ENCODE data around the gene IPO5. TPM values are rescaled to one million over a fixed set of nuclear protein-coding genes. Genes with fewer than 3 reads are reported as not detected.

Gene IPO5
- total RNA-seq, 1 donor from 2014 or later: 154 TPM

- Mint-ChIP-seq H3K4me3 (ENCODE audit: unreplicated experiment) (no peak overlapping the region), H3K4me1 (ENCODE audit: unreplicated experiment) (peaks cover 3% of the 10 kb centered on the region), H3K27ac (ENCODE audit: unreplicated experiment) (no peak overlapping the region), H3K36me3 (ENCODE audit: low read depth, unreplicated experiment) (peaks cover 11% of the 10 kb centered on the region), H3K27me3 (ENCODE audit: unreplicated experiment) (peaks cover 3% of the 10 kb centered on the region), H3K9me3 (ENCODE audit: unreplicated experiment) (no peaks in the 10 kb centered on the region)
- DNase-seq (ENCODE audit: low spot score): no peak
- TF ChIP-seq CTCF (IDR thresholded peaks at IDR 0.05; ENCODE audit: unreplicated experiment): no peak
Measured at GRCh38 chr13:97913206-97913605, 40.3 kb upstream of the IPO5 start.

DNA sequence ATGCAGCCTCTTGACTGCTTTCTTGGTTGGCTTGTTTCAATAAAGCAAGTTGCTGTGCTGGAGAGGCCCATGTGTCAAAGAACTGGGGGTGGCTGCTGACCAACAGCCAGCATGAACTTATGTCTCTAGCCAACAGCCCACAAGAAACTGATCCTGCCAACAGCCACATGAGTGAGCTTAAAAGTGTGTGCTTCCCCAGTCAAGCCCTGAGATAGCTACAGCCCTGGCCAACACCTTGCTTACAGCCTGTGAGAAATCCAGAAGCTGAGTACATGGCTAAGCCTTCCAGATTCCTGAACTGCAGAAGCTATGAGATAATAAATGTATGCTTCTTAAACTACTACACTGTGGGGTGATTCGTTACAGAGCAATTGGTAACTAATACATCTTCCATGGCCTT, 38.9 kb upstream of the IPO5 start:
- peaks cover 3% of the 10 kb centered on the region for H3K4me1 Mint-ChIP-seq (ENCODE audit: unreplicated experiment)
- DNase-seq (ENCODE audit: low spot score): no peak

DNA sequence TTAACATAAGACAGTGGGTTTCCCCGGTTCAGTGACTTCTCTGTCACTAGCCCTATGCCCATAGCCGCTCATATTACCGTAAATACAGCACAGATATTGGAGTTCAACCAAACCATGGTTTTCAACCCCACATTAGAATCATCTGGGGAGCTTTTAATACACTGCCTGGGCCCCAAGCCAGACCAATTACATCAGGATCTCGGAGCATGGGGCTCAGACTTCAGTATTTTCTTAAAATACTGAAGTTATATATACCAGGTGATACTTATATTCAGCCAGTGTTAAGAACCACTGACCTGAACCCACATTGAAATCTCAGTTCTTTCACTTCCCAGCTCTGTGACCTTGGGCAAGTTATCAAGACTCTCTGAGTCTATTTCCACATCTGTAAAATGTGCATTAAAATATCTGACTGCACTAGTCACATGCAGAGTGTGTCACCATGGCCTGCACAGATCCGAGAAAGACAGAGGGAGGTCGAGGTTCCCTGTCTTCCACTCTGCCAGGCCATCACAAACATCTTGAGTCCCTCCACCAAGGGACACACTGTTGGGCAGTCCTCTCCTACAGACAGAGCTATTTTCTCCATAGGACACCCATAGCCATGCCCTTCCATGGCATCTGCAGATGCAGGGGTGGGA, 32.2 kb upstream of the IPO5 start:
- H3K9me3 Mint-ChIP-seq (ENCODE audit: unreplicated experiment): no peaks in the 10 kb centered on the region
- H3K4me1 Mint-ChIP-seq (ENCODE audit: unreplicated experiment): no peaks in the 10 kb centered on the region
- no peak overlapping the region for H3K27ac Mint-ChIP-seq (ENCODE audit: unreplicated experiment)
- DNase-seq (ENCODE audit: low spot score): no peak
- H3K4me3 Mint-ChIP-seq (ENCODE audit: unreplicated experiment): no peak overlapping the region
- H3K36me3 Mint-ChIP-seq (ENCODE audit: low read depth, unreplicated experiment): no peaks in the 10 kb centered on the region
- H3K27me3 Mint-ChIP-seq (ENCODE audit: unreplicated experiment): peaks cover 2% of the 10 kb centered on the region
- TF ChIP-seq CTCF (IDR thresholded peaks at IDR 0.05; ENCODE audit: unreplicated experiment): no peak

More for the DNA sequence above, 38.9 kb upstream of the IPO5 start:
- Mint-ChIP-seq H3K4me3 (ENCODE audit: unreplicated experiment) (no peak overlapping the region), H3K27me3 (ENCODE audit: unreplicated experiment) (peaks cover 3% of the 10 kb centered on the region), H3K27ac (ENCODE audit: unreplicated experiment) (no peak overlapping the region), H3K9me3 (ENCODE audit: unreplicated experiment) (no peaks in the 10 kb centered on the region), H3K36me3 (ENCODE audit: low read depth, unreplicated experiment) (peaks cover 11% of the 10 kb centered on the region)
- no peak for TF ChIP-seq CTCF (IDR thresholded peaks at IDR 0.05; ENCODE audit: unreplicated experiment)

DNA sequence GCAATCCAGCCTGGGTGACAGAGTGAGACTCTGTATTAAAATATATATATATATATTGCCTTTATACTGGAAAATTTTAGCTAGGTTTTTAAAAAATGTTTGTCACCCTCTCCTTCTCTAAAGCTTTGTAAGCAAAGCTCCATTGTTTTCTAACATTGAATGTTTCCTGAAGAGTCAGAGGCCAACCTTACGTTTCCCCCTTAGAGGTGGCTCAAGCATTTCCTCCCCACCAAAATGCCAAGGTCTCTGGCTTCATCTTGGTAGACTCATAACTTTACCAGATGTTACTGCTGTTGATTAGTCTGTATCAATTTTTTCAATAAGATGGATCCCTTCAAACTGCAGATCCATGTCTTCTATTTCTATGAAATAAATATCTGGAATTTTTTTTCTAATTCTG, 25.2 kb upstream of the IPO5 start:
- no peak for TF ChIP-seq CTCF (IDR thresholded peaks at IDR 0.05; ENCODE audit: unreplicated experiment)
- DNase-seq (ENCODE audit: low spot score): no peak
- no peak overlapping the region for H3K4me3 Mint-ChIP-seq (ENCODE audit: unreplicated experiment)
- H3K9me3 Mint-ChIP-seq (ENCODE audit: unreplicated experiment): no peaks in the 10 kb centered on the region
- peaks cover 13% of the 10 kb centered on the region for H3K4me1 Mint-ChIP-seq (ENCODE audit: unreplicated experiment)
- H3K27ac Mint-ChIP-seq (ENCODE audit: unreplicated experiment): no peak overlapping the region
- no peaks in the 10 kb centered on the region for H3K36me3 Mint-ChIP-seq (ENCODE audit: low read depth, unreplicated experiment)
- no peaks in the 10 kb centered on the region for H3K27me3 Mint-ChIP-seq (ENCODE audit: unreplicated experiment)

DNA sequence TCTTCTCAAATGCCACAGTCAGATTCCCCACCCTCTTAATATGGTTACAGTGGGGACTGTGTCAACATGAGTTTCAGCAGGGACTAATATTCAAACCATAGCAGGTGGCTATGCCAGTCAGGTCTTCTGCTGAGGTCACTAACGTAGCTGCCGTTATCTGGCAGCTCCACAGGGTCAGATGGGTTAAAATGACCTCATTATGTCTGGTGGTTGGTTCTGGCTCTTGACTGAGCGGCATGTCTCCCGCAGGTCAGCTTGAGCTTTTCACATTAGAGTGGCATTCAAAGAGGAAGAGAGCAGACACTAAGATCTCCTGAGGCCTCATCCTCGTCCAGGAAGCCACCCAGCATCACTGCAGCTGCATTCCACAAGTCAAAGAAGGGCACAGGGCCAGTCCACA, 21.4 kb upstream of the IPO5 start:
- no peak overlapping the region for H3K4me3 Mint-ChIP-seq (ENCODE audit: unreplicated experiment)
- no peak for TF ChIP-seq CTCF (IDR thresholded peaks at IDR 0.05; ENCODE audit: unreplicated experiment)
- H3K36me3 Mint-ChIP-seq (ENCODE audit: low read depth, unreplicated experiment): no peaks in the 10 kb centered on the region
- H3K27ac Mint-ChIP-seq (ENCODE audit: unreplicated experiment): no peak overlapping the region
- no peaks in the 10 kb centered on the region for H3K9me3 Mint-ChIP-seq (ENCODE audit: unreplicated experiment)
- DNase-seq (ENCODE audit: low spot score): no peak
- H3K4me1 Mint-ChIP-seq (ENCODE audit: unreplicated experiment): peaks cover 13% of the 10 kb centered on the region
- H3K27me3 Mint-ChIP-seq (ENCODE audit: unreplicated experiment): no peaks in the 10 kb centered on the region

All from endothelial cell (in vitro differentiated cells).